GM12874 (cell line): ENCODE results near the gene GNB1L.

Experiments used
- CTCF ChIP-seq: IDR thresholded peaks from 2 replicates; pipeline ENCODE4 v1.5.1; 2011; ENCODE audit warnings: low read depth, mild to moderate bottlenecking, control low read depth, low read length, moderate library complexity; ENCODE audit not compliant: insufficient read depth

The GNB1L gene

GRCh38 chr22:19760058-19760950 lies 94.4 kb downstream of the GNB1L start, which contains the start of gene TBX1:
Gene TBX1, plus strand, starts transcription at chr22:19760778. Its CDS starts 66 bp downstream, at chr22:19760844.
- no peak for TF ChIP-seq CTCF

GRCh38 chr22:19759427-19760057 lies 95.1 kb downstream of the GNB1L start:
- TF ChIP-seq CTCF: no peak

- no peak for TF ChIP-seq CTCF
Observed at GRCh38 chr22:19758896-19759426, 95.7 kb downstream of the GNB1L start.

GRCh38 chr22:19757985-19758895 lies 96.4 kb downstream of the GNB1L start:
- no peak for TF ChIP-seq CTCF

GRCh38 chr22:19757140-19757984 lies 97.3 kb downstream of the GNB1L start:
- TF ChIP-seq CTCF: no peak

GRCh38 chr22:19756288-19757128 lies 98.2 kb downstream of the GNB1L start:
- peak; percentile 66 for TF ChIP-seq CTCF
